HTERT RPE-1 (cell line): ENCODE data around the gene SMCHD1.
"Not testable (repeated sequence)": the region's sequence is repeated elsewhere in the genome, so short reads cannot be mapped to it uniquely, and the experiment has no call there.

ENCODE experiments used
- in situ Hi-C: fragments of 300-500 bp; cut with MboI; formaldehyde crosslinking; loops from 4 replicates; pipeline ENCODE4 v1.14.3; 2020; ENCODE audit warnings: low sequenced_read_pairs

Gene SMCHD1

DNA sequence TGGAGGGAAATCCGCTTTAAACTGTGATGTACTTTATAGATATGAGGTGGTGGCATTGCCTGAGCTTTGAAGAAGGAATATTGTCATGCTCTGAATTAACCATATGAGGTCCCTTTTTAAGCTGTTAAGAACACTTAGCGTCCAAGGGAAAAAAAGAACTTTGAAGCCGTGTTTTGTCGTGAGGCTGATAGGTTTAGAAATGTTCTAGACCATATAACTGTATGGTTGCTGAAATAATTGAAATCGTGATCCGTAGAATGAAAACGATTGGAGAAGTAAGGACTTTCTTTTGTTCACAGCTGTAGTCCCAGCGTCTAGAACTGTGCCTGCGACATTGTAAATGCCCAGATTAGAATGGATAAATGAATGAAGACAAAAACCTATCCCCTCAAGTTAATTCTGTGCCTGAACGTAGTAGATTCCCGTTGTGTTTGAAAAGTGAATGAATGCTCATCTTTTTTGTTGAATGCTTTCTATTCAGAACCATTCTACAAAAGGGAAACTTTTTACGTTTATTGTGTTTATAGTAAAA lies 1.5 kb downstream of the SMCHD1 start:
- in situ Hi-C loops = no loop called here

DNA sequence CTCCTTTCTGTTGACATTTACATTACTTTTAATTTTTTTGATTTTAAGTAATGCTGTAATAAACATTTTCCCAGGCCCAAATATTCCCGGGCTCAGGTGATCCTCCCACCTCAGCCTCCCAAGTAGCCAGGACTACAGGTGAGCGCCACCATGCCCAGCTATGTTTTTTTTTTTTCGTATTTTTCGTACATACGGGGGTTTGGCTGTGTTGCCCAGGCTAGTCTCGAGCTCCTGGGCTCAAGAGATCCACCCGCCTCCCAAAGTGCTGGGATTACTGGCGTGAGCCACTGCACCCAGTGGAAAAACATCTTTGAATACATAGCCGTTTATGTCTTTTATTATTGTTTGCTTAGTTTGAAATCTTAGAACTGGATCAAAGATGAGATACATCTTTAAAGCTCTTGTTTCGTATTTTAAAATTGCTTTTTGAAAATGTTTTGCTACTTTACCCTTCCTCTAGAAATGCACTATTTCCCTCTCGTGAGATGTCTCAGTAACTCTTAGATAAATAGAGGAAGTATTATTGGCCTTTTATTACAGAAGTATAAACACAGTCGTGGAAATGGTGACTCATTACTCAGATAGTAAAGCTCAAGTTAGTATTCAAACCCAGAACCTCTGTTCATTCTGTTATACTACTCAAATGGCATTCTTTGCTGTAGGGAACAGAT lies 2.4 kb downstream of the SMCHD1 start:
- in situ Hi-C loops = no loop called here

DNA sequence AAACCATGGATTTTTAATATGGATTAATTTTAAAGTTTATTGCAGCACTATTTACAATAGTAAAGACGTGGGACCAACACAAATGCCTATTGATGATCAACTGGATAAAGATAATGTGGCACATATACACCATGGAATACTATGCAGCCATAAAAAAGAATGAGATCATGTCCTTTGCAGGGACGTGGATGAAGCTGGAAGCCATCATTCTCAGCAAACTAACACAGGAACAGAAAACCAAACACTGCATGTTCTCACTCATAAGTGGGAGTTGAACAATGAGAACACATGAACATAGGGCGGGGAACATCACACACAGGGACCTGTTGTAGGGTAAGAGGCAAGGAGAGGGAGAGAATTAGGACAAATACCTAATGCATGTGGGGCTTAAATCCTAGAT lies 5.3 kb downstream of the SMCHD1 start:
- in situ Hi-C loops = not testable (repeated sequence)

DNA sequence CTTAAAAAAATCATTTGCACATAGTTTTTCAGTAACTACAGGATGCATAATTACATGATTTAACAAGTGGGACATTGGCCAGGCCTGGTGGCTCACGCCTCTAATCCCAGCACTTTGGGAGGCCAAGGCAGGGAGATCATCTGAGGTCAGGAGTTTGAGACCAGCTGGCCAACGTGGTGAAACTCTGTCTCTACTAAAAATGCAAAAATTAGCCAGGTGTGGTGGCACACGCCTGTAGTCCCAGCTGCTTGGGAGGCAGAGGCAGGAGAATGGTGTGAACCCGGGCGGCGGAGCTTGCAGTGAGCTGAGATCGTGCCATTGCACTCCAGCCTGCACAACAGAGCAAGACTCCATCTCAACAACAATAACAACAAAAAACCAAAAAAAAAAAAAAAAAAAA lies 6.8 kb downstream of the SMCHD1 start:
- in situ Hi-C loops = not testable (repeated sequence)

DNA sequence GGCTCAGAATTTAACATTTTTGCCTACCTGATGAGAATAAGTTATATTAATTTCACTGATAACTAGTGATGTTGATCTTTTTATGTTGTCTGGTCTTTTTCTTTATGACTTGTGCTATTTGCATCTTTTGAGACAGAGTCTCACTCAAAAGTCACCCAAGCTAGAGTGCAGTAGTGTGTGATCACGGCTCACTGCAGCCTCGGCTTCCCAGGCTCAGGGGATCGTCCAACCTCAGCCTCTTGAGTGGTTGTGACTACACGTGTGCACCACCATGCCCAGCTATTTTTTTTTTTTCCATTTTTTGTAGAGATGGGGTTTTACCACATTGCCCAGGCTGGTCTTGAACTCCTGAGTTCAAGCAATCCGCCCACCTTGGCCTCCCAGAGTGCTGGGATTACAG lies 7.5 kb downstream of the SMCHD1 start:
- in situ Hi-C loops = no loop called here

DNA sequence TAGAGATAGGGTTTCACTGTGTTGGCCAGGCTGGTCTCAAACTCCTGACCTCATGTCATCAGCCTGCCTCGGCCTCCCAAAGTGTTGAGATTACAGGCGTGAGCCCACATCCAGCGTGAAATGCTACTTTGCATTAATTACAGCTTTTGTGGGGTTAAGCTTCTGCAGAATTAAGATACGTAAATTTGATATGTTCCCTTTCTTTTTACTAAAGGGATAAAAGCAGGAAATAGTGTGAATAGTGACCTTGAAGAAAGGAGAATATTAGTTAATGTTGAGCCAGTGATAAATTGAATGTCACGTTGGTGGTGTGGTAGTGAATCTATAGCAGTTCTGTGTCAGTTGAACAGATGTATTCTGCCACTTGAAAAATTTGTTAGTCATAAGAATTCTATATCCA lies 16.9 kb downstream of the SMCHD1 start:
- in situ Hi-C loops = no loop called here

DNA sequence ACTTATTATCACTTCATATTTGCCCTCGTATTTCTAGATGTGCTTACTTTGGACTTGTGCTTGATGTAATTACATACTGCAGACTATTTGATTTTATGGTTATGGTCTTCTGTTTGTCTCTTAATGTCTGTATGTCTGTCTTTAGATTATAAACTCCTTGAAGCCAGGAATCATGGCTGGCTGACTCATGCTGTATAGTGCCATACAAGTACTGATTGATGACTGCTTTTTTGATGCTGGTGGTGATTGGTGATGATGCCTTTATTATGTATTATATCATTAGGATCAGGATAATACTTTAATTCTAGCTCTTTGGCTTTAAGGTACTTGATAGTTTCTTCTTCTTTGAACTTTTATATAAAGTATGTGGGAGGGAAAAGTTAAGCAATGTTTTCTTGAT lies 17.3 kb downstream of the SMCHD1 start:
- in situ Hi-C loops = no loop called here

DNA sequence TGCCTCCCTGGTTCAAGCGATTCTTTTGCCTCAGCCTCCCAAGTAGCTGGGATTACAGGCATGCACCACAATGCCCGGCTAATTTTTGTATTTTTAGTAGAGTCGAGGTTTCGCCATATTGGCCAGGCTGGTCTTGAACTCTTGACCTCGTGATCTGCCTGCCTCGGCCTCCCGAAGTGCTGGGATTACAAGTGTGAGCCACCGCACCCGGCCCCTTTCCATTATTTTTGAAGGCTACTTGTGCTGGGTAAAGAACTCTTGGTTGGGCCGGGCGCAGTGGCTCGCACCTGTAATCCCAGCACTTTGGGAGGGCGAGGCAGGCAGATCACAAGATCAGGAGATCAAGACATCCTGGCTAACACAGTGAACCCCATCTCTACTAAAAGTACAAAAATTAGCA lies 23.4 kb downstream of the SMCHD1 start:
- in situ Hi-C loops = not testable (repeated sequence)

DNA sequence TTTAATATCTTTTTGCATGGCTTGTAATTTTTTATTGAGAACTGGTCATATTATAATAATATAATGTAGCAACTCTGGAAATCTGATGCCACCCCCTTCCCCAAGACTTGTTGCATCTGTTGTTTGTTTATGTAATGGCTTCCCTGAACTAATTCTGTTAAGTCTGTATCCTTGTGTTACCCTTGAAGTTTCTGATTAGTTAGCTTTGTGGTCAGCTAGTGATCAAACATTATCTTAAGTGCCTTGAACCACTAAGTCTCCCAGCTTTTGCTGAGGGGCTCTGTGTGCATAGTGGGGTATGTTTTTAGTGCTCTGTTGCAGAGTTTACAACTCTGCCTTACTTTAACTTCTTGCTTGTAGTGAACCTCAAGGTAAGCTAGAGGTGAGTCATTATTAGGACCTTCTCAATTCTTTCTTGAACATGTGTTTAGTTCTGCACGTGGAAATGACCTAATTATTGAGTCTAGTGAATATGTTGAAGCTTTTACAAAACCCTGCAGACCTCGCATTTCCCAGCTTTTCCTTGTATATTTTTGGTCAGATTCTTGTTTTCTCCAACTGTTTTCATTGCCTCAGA lies 24.8 kb downstream of the SMCHD1 start:
- in situ Hi-C loops = no loop called here

DNA sequence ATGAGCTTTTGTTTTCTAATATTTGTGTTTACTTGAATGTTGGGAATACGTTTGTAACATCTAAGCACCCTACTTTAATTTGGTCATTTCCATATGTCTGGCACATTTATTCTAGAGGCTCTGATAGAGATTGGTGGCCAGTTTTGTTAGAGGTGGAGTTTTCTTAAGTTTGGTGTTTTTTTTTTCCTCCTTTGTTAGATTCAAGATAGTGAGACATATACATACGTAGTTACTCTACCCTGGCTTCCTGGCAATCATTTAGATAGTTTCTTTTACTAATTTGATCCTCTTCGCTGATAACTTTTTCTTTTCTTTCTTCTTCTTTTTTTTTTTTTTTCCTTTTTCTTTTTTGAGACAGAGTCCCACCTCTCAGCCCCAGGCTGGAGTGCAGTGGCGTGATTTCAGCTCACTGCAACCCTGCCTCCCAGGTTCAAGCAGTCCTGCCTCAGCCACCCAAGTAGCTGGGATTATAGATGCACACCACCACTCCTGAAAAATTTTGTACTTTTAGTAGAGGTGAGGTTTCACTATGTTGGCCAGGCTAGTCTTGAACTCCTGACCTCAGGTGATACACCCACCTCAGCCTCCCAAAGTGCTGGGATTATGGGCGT lies 26.6 kb downstream of the SMCHD1 start:
- in situ Hi-C loops = no loop called here

DNA sequence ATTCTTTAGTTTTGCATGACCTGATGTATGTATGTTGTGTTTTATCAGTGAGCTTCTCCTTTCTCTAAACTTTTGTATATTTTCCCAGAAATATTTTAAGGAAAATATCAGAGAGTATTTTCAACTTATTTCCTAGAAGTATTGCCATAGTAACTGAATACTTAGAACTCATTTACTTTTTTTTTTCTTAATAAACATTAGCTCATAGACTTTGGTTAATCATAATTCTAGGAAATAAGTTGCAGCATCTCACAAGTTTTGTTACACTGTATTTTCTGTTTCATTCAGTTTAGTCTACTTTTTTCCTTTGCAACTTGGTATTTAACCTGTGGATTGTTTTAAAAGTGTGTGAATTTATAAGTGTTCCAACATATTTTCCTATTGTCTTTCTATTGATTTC lies 27.5 kb downstream of the SMCHD1 start:
- in situ Hi-C loops = no loop called here

DNA sequence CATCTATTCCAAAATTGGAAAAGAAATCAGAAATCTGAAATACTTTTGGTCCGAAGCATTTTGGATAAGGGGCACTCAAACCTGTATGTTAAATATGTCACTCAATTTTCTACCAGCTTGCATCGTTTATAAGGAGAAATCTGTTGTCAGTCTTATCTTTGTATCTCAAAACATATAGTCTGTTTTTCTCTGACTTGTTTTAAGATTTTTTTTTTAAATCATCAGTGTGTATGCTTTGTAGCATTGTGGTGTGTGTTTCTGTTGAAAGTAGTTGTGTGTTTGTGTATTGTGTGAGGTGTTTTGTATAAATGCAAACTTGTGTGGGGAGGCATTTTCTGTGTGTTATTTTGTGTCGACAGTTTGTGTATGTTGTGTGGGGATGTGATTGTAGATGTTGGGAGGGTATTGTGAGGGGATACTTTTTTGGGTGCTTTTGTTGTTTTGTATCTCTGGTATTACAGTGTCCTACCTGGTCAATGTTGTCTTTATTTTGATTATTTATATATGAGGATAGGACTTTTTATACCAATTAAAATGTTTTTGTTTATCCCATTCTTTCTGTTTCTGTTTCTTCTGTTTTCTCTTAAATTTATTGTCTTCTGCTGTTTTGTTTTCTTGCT lies 30.9 kb downstream of the SMCHD1 start:
- in situ Hi-C loops = no loop called here

DNA sequence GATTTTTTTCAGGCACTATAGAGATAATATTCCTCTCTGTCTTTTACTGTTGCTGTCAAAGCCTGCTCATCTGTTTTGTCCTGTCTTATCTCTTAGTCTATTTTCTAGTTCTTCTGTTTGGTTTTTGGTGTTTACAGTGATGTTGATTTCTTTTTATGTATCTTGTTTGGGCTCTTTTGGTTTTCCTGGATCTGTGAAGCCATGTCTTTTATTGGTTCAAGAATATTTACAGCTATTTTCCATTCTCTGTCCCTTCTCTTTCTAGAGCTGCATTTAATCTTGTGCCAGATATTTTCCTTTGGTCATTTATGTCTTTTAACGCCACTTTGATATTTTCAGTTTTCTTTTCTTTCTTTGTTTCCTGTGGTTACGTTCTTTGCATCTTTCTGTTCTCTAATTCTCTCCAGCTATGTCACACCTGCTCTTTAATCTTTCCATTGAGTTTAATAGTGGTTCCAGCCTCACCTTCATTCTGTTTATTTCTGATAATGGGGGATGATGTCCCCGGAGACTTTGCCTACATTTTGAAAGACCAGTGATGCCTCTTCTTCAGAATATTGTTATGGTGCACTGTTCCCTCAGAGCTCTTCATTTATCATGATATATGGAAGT lies 32.0 kb downstream of the SMCHD1 start:
- in situ Hi-C loops = no loop called here

DNA sequence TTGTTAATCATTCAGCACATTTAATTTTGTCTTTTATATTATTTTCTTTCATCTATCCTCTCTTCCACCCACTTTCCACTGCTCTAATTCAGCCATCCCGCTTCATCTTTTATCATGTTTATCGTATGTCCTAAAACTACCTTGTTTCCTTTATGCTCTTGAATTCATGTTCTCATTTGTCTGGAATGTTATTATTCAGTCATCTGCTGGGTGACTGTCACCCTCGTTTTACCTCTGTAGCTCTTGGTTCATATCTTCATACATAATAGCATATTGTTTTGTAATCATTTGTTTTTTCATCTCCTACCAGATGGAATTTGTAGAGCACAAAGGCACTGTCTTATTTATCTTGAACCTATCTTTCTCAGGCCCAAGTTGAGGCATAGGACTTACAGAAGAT lies 37.0 kb downstream of the SMCHD1 start:
- in situ Hi-C loops = no loop called here

DNA sequence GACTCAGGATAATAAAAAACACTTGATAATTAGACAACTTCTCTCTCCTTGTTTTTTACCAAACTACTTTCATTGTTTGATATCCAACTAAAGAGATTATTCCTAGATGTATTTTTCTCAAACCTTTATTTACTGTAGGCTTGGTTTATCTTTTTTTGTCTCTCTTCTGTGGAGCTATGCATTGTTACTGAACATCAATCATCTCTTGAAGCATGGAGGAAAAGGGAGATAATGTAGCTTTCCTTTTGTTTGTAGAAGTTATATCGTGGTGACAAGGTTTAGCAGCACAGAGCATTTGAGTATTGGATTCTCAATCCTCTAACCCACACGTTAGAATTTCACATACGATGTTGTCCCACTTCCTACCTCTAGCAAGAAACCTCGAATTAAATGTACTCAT lies 41.7 kb downstream of the SMCHD1 start:
- in situ Hi-C loops = no loop called here

DNA sequence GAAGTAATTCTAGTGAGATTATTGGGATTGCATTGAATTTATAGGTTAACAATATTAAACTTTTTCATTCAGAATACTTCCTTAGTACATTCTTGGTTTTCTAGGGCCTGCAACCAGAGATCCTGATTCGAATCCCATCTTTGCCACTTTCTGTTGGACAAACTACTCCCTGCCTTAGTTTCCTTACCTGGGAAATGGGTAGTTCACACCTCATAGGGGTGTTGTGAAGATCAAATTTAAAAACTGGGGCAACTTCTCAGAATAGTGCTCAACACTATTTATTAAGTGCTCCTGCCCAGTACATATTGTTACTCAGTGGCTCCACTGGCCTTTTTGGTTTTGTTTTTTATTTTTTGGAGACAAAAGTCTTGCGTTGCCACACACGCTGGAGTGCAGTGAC lies 43.5 kb downstream of the SMCHD1 start:
- in situ Hi-C loops = no loop called here

DNA sequence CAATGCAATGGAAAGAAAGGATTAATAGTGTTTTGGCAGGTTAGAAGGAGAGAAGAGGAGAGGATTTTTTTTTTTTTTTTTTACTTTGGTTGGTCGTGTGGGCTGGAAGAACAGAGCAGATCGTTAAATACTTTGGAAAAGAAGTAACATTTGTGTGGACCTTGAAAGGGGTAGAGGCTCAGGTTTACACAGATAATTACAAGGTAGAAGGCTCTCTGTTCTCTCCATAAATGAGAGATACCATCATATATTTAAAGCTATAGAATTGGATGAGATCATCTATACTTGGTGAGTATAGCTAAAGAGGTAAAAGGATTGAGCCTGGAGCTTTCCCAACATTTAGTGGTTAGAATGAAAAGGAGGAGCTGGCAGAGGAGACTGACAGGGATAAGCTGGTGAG lies 49.0 kb downstream of the SMCHD1 start:
- in situ Hi-C loops = no loop called here

DNA sequence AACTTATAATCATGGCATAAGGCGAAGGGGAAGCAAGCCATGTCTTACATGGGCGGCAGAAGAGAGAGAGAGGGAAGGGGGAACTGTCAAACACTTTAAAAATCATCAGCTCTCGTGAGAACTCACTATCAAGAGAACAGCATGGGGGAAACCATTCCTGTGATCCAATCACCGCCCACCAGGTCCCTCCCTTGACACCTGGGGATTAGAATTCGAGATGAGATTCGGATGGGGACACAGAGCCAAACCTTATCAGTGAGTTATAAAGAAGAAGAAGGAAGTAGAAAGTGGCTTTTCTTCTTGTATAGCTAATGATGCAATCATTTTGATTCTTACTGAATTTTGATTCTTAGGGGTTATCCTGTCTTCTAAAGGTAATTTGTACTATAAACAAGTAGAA lies 51.4 kb downstream of the SMCHD1 start:
- in situ Hi-C loops = no loop called here

DNA sequence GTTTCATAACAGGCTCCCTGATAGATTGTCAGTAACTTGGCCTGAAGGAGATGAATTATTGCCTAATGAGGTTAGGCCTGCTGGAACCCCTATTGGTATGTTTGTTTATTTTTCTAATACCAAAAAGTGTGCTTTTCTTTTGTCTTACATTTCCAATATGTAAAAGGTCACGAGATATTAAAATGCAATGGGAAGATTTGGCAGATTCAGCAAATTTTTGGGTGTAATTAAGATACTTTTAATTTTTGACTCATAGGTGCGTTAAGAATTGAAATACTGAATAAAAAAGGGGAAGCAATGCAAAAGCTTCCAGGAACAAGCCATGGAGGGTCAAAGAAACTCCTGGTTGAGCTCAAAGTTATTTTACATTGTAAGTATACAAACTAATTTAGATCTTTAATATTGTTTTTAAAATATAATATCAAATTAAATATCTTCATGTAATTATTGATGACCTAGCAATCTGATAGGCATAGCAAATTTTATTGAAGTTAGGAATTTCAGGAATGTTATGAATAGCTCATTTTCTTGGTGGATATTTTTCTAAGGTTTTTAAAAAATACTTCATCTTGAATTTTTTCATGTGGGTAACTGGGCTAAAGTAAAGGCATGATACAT lies 52.1 kb downstream of the SMCHD1 start:
- in situ Hi-C loops = no loop called here

DNA sequence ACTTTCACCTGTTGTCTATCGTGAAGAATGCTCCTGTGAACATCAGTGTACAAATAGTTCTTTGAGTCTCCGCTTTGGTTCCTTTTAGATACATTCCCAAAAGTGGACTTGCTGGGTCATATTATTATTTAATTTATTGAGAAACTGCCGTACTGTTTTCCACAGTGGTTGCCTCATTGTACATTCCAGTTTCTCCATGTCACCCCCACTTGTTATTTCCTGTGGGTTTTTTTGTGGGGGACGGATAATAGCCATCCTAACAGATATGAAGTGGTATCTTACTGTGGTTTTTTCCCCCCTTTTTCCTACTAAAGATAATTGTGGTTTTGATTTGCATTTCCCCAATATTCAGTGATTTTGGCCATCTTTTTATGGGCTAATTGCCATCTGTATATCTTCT lies 53.8 kb downstream of the SMCHD1 start:
- in situ Hi-C loops = no loop called here

DNA sequence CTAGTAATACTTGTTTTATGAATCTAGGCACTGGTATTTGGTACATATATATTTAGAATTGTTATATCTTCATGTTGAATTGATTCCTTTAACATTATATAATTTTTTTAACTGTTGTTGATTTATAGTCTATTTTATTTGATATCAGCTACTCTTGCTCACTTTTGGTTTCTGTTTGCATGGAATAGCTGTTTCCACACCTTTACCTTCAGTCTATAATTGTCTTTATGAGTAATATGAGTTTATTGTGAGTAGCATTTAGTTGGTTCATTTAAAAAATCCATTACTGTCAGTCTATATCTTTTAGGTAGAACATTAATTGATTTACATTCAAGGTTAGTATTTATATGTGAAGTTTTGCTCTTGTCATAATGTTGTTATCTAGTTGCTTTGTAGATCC lies 58.6 kb downstream of the SMCHD1 start:
- in situ Hi-C loops = no loop called here
